HEK293T (cell line): ENCODE data around the gene RMDN3.

Source experiments
- CTCF ChIA-PET: fragments of 350-600 bp; formaldehyde crosslinking; extraction: SDS; loops from one replicate; lab custom pipeline; 2021; ENCODE audit warnings: antibody characterized with exemption, inconsistent platforms; lab: Yijun Ruan, JAX
- POLR2A ChIA-PET: fragments of 350-600 bp; formaldehyde crosslinking; extraction: SDS; loops from one replicate; lab custom pipeline; 2020; ENCODE audit warnings: antibody characterized with exemption, inconsistent platforms; lab: Yijun Ruan, JAX
- DNase-seq: peaks from one replicate; pipeline ENCODE4 v3.0.0; 2012; ENCODE audit warnings: mixed read lengths; ENCODE audit errors: extremely low spot score
- ARNT ChIP-seq: fragments of 450-650 bp; IDR thresholded peaks from 2 replicates; pipeline ENCODE4 v1.6.1; 2017; ENCODE audit warnings: mild to moderate bottlenecking
- BHLHE40 ChIP-seq: fragments of 450-650 bp; IDR thresholded peaks from 2 replicates; pipeline ENCODE4 v1.6.1; 2016; ENCODE audit warnings: mild to moderate bottlenecking, moderate library complexity, borderline replicate concordance
- CTBP1 ChIP-seq: fragments of 450-650 bp; IDR thresholded peaks from 2 replicates; pipeline ENCODE4 v1.6.1; 2016; ENCODE audit warnings: borderline replicate concordance
- ELF4 ChIP-seq: fragments of 450-650 bp; IDR thresholded peaks from 2 replicates; pipeline ENCODE4 v1.6.1; 2017; ENCODE audit warnings: antibody characterized with exemption
- FOXA1 ChIP-seq: fragments of 450-650 bp; IDR thresholded peaks from 2 replicates; pipeline ENCODE4 v1.6.1; 2016; ENCODE audit warnings: mild to moderate bottlenecking
- FOXK2 ChIP-seq: fragments of 450-650 bp; IDR thresholded peaks from 2 replicates; pipeline ENCODE4 v1.6.1; 2016; ENCODE audit warnings: mild to moderate bottlenecking
- FOXM1 ChIP-seq: fragments of 450-650 bp; IDR thresholded peaks from 2 replicates; pipeline ENCODE4 v1.6.1; 2017; ENCODE audit warnings: mild to moderate bottlenecking, borderline replicate concordance
- HDGF ChIP-seq: fragments of 450-650 bp; IDR thresholded peaks from 2 replicates; pipeline ENCODE4 v1.6.1; 2017; ENCODE audit warnings: antibody characterized with exemption, borderline replicate concordance
- L3MBTL2 ChIP-seq: fragments of 450-650 bp; conservative IDR thresholded peaks from 2 replicates; pipeline ENCODE4 v1.6.1; 2016; ENCODE audit warnings: mild to moderate bottlenecking
- LEF1 ChIP-seq: fragments of 450-650 bp; IDR thresholded peaks from 2 replicates; pipeline ENCODE4 v1.6.1; 2017; ENCODE audit warnings: mild to moderate bottlenecking, borderline replicate concordance
- NFRKB ChIP-seq: fragments of 450-650 bp; IDR thresholded peaks from 2 replicates; pipeline ENCODE4 v1.6.1; 2016; ENCODE audit warnings: mild to moderate bottlenecking, moderate library complexity
- PKNOX1 ChIP-seq: fragments of 450-650 bp; IDR thresholded peaks from 2 replicates; pipeline ENCODE4 v1.6.1; 2016
- SP1 ChIP-seq: fragments of 450-650 bp; IDR thresholded peaks from 2 replicates; pipeline ENCODE4 v1.6.1; 2017
- SUZ12 ChIP-seq: fragments of 450-650 bp; IDR thresholded peaks from 2 replicates; pipeline ENCODE4 v1.6.1; 2016; ENCODE audit warnings: mild to moderate bottlenecking
- TARDBP ChIP-seq: fragments of 450-650 bp; IDR thresholded peaks from 2 replicates; pipeline ENCODE4 v1.6.1; 2016
- ZNF384 ChIP-seq: fragments of 450-650 bp; IDR thresholded peaks from 2 replicates; pipeline ENCODE4 v1.6.1; 2016

Gene RMDN3

GRCh38 chr15:40796041-40796440 lies 41.0 kb upstream of the RMDN3 start:
- ChIA-PET CTCF (no interaction called here), POLR2A (no interaction called here)
- TF ChIP-seq HDGF, result no peak
- no peak for TF ChIP-seq ARNT
- DNase-seq, result no peak

GRCh38 chr15:40793216-40793989 lies 38.3 kb upstream of the RMDN3 start:
- DNase-seq, result no peak
- ChIA-PET CTCF (no interaction called here), POLR2A (no interaction called here)
- TF ChIP-seq PKNOX1 (no peak), SUZ12 (no peak), NFRKB (no peak), HDGF (no peak), FOXK2 (no peak), L3MBTL2 (no peak), ELF4 (no peak), CTBP1 (no peak), SP1 (no peak), LEF1 (no peak), TARDBP (no peak)

GRCh38 chr15:40792394-40792793 lies 37.3 kb upstream of the RMDN3 start:
- ChIA-PET CTCF (no interaction called here), POLR2A (interaction anchor here (2.1 kb wide), 1 partner anchor 15 kb away, joined by 6 read pairs; the partner anchor contains the start of genes DNAJC17 and ZFYVE19)
- DNase-seq, result no peak
- no peak for TF ChIP-seq FOXM1
- TF ChIP-seq HDGF, result no peak
- TF ChIP-seq SUZ12, result no peak
- TF ChIP-seq LEF1, result no peak
- no peak for TF ChIP-seq ZNF384
- no peak for TF ChIP-seq SP1
- no peak for TF ChIP-seq BHLHE40
- TF ChIP-seq ARNT, result no peak
- no peak for TF ChIP-seq L3MBTL2
- TF ChIP-seq ELF4, result no peak
- TF ChIP-seq NFRKB, result no peak
- no peak for TF ChIP-seq PKNOX1
- TF ChIP-seq CTBP1, result no peak
- no peak for TF ChIP-seq FOXK2
- no peak for TF ChIP-seq FOXA1
- no peak for TF ChIP-seq TARDBP

- ChIA-PET CTCF (no interaction called here), POLR2A (interaction anchor here (2.1 kb wide), 1 partner anchor 16 kb away, joined by 6 read pairs; the partner anchor contains the start of genes DNAJC17 and ZFYVE19)
- no peak for DNase-seq
- TF ChIP-seq FOXK2 (no peak), FOXA1 (no peak), NFRKB (no peak), LEF1 (no peak), ZNF384 (no peak), TARDBP (no peak), HDGF (no peak), SUZ12 (no peak), CTBP1 (no peak), SP1 (no peak), L3MBTL2 (no peak), ELF4 (no peak), FOXM1 (no peak), PKNOX1 (no peak), BHLHE40 (no peak)
Measured at GRCh38 chr15:40790718-40791117, 35.7 kb upstream of the RMDN3 start.

- ChIA-PET POLR2A (no interaction called here), CTCF (interaction anchor here (1.0 kb wide), 1 partner anchor 68 kb away, joined by 3 read pairs; no protein-coding TSS in a partner anchor)
- TF ChIP-seq NFRKB (no peak), L3MBTL2 (no peak), FOXA1 (no peak), ARNT (no peak), PKNOX1 (no peak), HDGF (no peak), SP1 (no peak), BHLHE40 (no peak), LEF1 (no peak), TARDBP (no peak), SUZ12 (no peak), FOXM1 (no peak), ZNF384 (no peak), FOXK2 (no peak), ELF4 (no peak), CTBP1 (no peak)
- no peak for DNase-seq
Measured at GRCh38 chr15:40789999-40790398, 34.9 kb upstream of the RMDN3 start.
